Left forelimb (tissue), 1 donor: Measurements from ENCODE around the gene LIMA1.
"Not testable (repeated sequence)": the region's sequence is repeated elsewhere in the genome, so short reads cannot be mapped to it uniquely, and the experiment has no call there.

Experiments
- DNase-seq: peaks from one replicate; pipeline ENCODE4 v3.0.0-alpha.2; 2018; ENCODE audit warnings: low spot score

Gene LIMA1

GRCh38 chr12:50285253-50285652, 1.9 kb upstream of the LIMA1 start:
- DNase-seq = no peak

- no peak for DNase-seq
These were observed 545 bp downstream of the LIMA1 start for GRCh38 chr12:50282721-50283228.

- DNase-seq = no peak
These were observed 3.8 kb downstream of the LIMA1 start for GRCh38 chr12:50279501-50279900.

GRCh38 chr12:50276912-50277671, 6.2 kb downstream of the LIMA1 start:
- DNase-seq = no peak

- DNase-seq = no peak
These were observed 7.3 kb downstream of the LIMA1 start for GRCh38 chr12:50276068-50276467.

GRCh38 chr12:50275556-50275955, 7.8 kb downstream of the LIMA1 start:
- no peak for DNase-seq

- DNase-seq = not testable (repeated sequence)
These were observed 8.2 kb downstream of the LIMA1 start for GRCh38 chr12:50275127-50275526.

GRCh38 chr12:50271724-50272247, 11.5 kb downstream of the LIMA1 start:
- no peak for DNase-seq

- DNase-seq = no peak
These were observed 14.8 kb downstream of the LIMA1 start for GRCh38 chr12:50268482-50268881.

GRCh38 chr12:50265770-50266524, 17.4 kb downstream of the LIMA1 start:
- no peak for DNase-seq

GRCh38 chr12:50263832-50264231, 19.5 kb downstream of the LIMA1 start:
- DNase-seq = no peak

GRCh38 chr12:50261654-50262053, 21.7 kb downstream of the LIMA1 start:
- no peak for DNase-seq

GRCh38 chr12:50258167-50258551, 25.2 kb downstream of the LIMA1 start:
- DNase-seq = no peak

GRCh38 chr12:50257236-50258166, 25.8 kb downstream of the LIMA1 start:
- no peak for DNase-seq

GRCh38 chr12:50256761-50257160, 26.6 kb downstream of the LIMA1 start:
- DNase-seq = no peak

- no peak for DNase-seq
These were observed 30.2 kb downstream of the LIMA1 start for GRCh38 chr12:50252977-50253602.

- DNase-seq = no peak
These were observed 31.6 kb downstream of the LIMA1 start for GRCh38 chr12:50251619-50252252.

GRCh38 chr12:50249464-50250182, 33.7 kb downstream of the LIMA1 start:
- DNase-seq = no peak

- DNase-seq = no peak
These were observed 34.4 kb downstream of the LIMA1 start for GRCh38 chr12:50248883-50249282.

- DNase-seq = no peak
These were observed 34.9 kb downstream of the LIMA1 start for GRCh38 chr12:50248411-50248810.
